ENCODE measurements around the gene CTSG.
"Not testable (repeated sequence)": the region's sequence is repeated elsewhere in the genome, so short reads cannot be mapped to it uniquely, and the experiment has no call there.

Gene CTSG

GRCh38 chr14:24542346-24542936, 33.6 kb downstream of the CTSG start:
- no peak for DNase-seq (ENCODE audit: low read depth, low spot score)

GRCh38 chr14:24535737-24536136, 40.3 kb downstream of the CTSG start:
- no peak for DNase-seq (ENCODE audit: low read depth, low spot score)

- no peak for DNase-seq (ENCODE audit: low read depth, low spot score)
Measured at GRCh38 chr14:24534286-24534685, 41.8 kb downstream of the CTSG start.

GRCh38 chr14:24525877-24526620, 50.0 kb downstream of the CTSG start:
- not testable (repeated sequence) for DNase-seq (ENCODE audit: low read depth, low spot score)

Measured in iPS DF 19.7 (cell line).